HepG2 (cell line): ENCODE data around the gene ADAMTS4. TPM values are rescaled to one million over a fixed set of nuclear protein-coding genes. Genes with fewer than 3 reads are reported as not detected.

Source experiments
- ATAC-seq: fragments of 200-7000 bp; cut with Tn5 transposase; 3 replicates; pipeline ENCODE4 v1.9.1; 2020; ENCODE audit warnings: mild to moderate bottlenecking, moderate library complexity
- BruUV-seq: library from RNA; stranded (reverse); fragments of 400-500 nt; replicated peaks from 2 replicates; lab custom pipeline; 2021; lab: Mats Ljungman, UMichigan
- CTCF ChIA-PET: fragments of 300-600 bp; formaldehyde crosslinking; extraction: SDS; loops from one replicate; lab custom pipeline; 2021; ENCODE audit warnings: low total read pairs, inconsistent platforms, low intra/inter-chr PET ratio; lab: Yijun Ruan, JAX
- POLR2A ChIA-PET: fragments of 350-600 bp; sonication (Branson Sonifier 250); formaldehyde crosslinking; loops from one replicate; lab custom pipeline; 2020; ENCODE audit warnings: antibody characterized with exemption, inconsistent platforms; lab: Yijun Ruan, JAX
- DNase-seq: peaks from one replicate; pipeline ENCODE4 v3.0.0-alpha.2; 2015; ENCODE audit warnings: low spot score
- FAIRE-seq: peaks from 3 replicates; lab custom pipeline; 2011; peaks lifted over from hg19 to GRCh38; lab: Jason Lieb, UNC
- H2AFZ ChIP-seq: one replicate; pipeline ENCODE4 v1.6.1; 2011; ENCODE audit warnings: low read length, inconsistent platforms
- H3K27ac ChIP-seq: fragments of 300-600 bp; 3 replicates; pipeline ENCODE4 v1.8.0; 2011; ENCODE audit warnings: mixed run types, mild to moderate bottlenecking, mixed read lengths, low read length, inconsistent platforms; ENCODE audit not compliant: insufficient read depth; ENCODE audit errors: extremely low read length
- H3K27me3 ChIP-seq, 2 experiments: fragments of 200-600 bp in 1 of 2; 2 replicates in 1 of 2; 3 replicates in 1 of 2; pipeline versions ENCODE4 v1.6.0 to v1.8.0; 2011; ENCODE audit warnings: low read length in 2 of 2, mild to moderate bottlenecking in 2 of 2, moderate library complexity in 2 of 2, inconsistent platforms in 1 of 2; ENCODE audit not compliant: insufficient read depth in 2 of 2, control insufficient read depth in 1 of 2
- H3K36me3 ChIP-seq, 2 experiments: fragments of 200-600 bp in 1 of 2; replicated peaks in 1 of 2; 2 replicates in 1 of 2; 3 replicates in 1 of 2; pipeline versions ENCODE4 v1.5.1 to v1.8.0; 2011; ENCODE audit warnings: low read length in 2 of 2, inconsistent platforms in 1 of 2; ENCODE audit not compliant: insufficient read depth in 2 of 2, control insufficient read depth in 1 of 2
- H3K4me1 ChIP-seq: 2 replicates; pipeline ENCODE4 v1.5.1; 2012; ENCODE audit warnings: low read length, inconsistent platforms; ENCODE audit not compliant: insufficient read depth
- H3K4me2 ChIP-seq: 2 replicates; pipeline ENCODE4 v1.6.0; 2011; ENCODE audit warnings: low read depth, low read length, inconsistent platforms
- H3K4me3 ChIP-seq, 3 experiments: fragments of 200-600 bp in 1 of 3; sonication (generic), shearing (Covaris generic) in 1 of 3; replicated peaks in 1 of 3; 2 replicates each; pipeline ENCODE4 v1.5.1; 2011 to 2016; ENCODE audit warnings: low read length in 3 of 3, inconsistent platforms in 2 of 3, low read depth in 2 of 3, mild to moderate bottlenecking in 2 of 3, control low read depth in 1 of 3, mixed read lengths in 1 of 3; ENCODE audit not compliant: insufficient read depth in 1 of 3
- H3K79me2 ChIP-seq: one replicate; pipeline ENCODE4 v1.6.1; 2011; ENCODE audit warnings: low read length, inconsistent platforms; ENCODE audit not compliant: insufficient read depth
- H3K9ac ChIP-seq: 2 replicates; pipeline ENCODE4 v1.6.0; 2011; ENCODE audit warnings: mild to moderate bottlenecking, low read depth, low read length, inconsistent platforms; ENCODE audit not compliant: insufficient read depth
- H3K9me3 ChIP-seq: 2 replicates; pipeline ENCODE4 v1.5.1; 2012; ENCODE audit warnings: mild to moderate bottlenecking, low read length
- H4K20me1 ChIP-seq: 2 replicates; pipeline ENCODE4 v1.6.0; 2011; ENCODE audit warnings: inconsistent platforms, mild to moderate bottlenecking, low read length, moderate library complexity; ENCODE audit not compliant: insufficient read depth
- CBX2 ChIP-seq, 2 experiments: fragments of 200-600 bp in 1 of 2; sonication (generic); formaldehyde crosslinking in 1 of 2; IDR thresholded peaks; 2 replicates each; pipeline versions ENCODE4 v1.7.0 to v1.8.1; 2018 to 2022; ENCODE audit warnings: low read depth in 2 of 2, low read length in 1 of 2, mild to moderate bottlenecking in 1 of 2, missing genetic modification reagents in 1 of 2
- MIER2 ChIP-seq: IDR thresholded peaks from 2 replicates; pipeline ENCODE4 v1.6.1; 2016; ENCODE audit warnings: missing biosample characterization, missing genetic modification reagents
- MZF1 ChIP-seq: sonication (generic); formaldehyde crosslinking; IDR thresholded peaks from 2 replicates; pipeline ENCODE4 v1.8.1; 2023; ENCODE audit warnings: mild to moderate bottlenecking, missing genetic modification reagents, borderline replicate concordance
- NPAS2 ChIP-seq: sonication (generic); formaldehyde crosslinking; IDR thresholded peaks from 2 replicates; pipeline ENCODE4 v1.8.0; 2022; ENCODE audit warnings: mild to moderate bottlenecking, missing genetic modification reagents, borderline replicate concordance
- NRL ChIP-seq: sonication (generic); formaldehyde crosslinking; IDR thresholded peaks from 2 replicates; pipeline ENCODE4 v1.5.0; 2020; ENCODE audit warnings: missing genetic modification reagents, mild to moderate bottlenecking, moderate library complexity, borderline replicate concordance
- SRSF1 ChIP-seq: fragments of 200-400 bp; formaldehyde crosslinking; optimal IDR thresholded peaks from 2 replicates; pipeline ENCODE3; 2017; ENCODE audit warnings: mild to moderate bottlenecking, low read depth, low read length, moderate library complexity
- TCF7L2 ChIP-seq: IDR thresholded peaks from 2 replicates; pipeline ENCODE4 v1.6.1; 2011; ENCODE audit warnings: mild to moderate bottlenecking, low read depth, low read length, moderate library complexity
- ZMAT3 ChIP-seq: sonication (generic); formaldehyde crosslinking; conservative IDR thresholded peaks from 2 replicates; pipeline ENCODE4 v1.7.0; 2021; ENCODE audit warnings: missing genetic modification reagents
- ZNF235 ChIP-seq: sonication (generic); formaldehyde crosslinking; IDR thresholded peaks from 2 replicates; pipeline ENCODE4 v1.8.1; 2023; ENCODE audit warnings: mild to moderate bottlenecking, missing genetic modification reagents, borderline replicate concordance
- ZNF333 ChIP-seq: sonication (generic); formaldehyde crosslinking; IDR thresholded peaks from 2 replicates; pipeline ENCODE4 v1.4.0; 2020; ENCODE audit warnings: mild to moderate bottlenecking, missing genetic modification reagents, borderline replicate concordance
- WGBS: methylation state at CpG from one replicate; pipeline ENCODE4 v1.1.6; 2017; ENCODE audit warnings: low lambda C conversion rate; 5-methylcytosine and 5-hydroxymethylcytosine counted together
- in situ Hi-C: cut with HindIII; loops from 2 replicates; pipeline ENCODE4 v1.10.0; 2017; ENCODE audit warnings: low pct_unique_long_range_greater_than_20kb; ENCODE audit not compliant: extremely low pct_ligation_motif_present
- intact Hi-C: fragments of 100-400 bp; cut with micrococcal nuclease; formaldehyde crosslinking; loops from one replicate; pipeline ENCODE4 v1.10.0; 2022; ENCODE audit not compliant: unreplicated experiment
- polyA plus RNA-seq, 8 experiments: library from polyadenylated mRNA; depleted of rRNA in 3 of 8; stranded (reverse) in 7 of 8; unstranded in 1 of 8; fragments of >200 nt; fragmentation: Illumina TruSeq in 4 of 8; extraction: Trizol in 4 of 8; gene quantifications; 2 replicates each; pipeline versions ENCODE4 v1.2.1 to v1.2.3, GENCODE V29; 2011 to 2016; ENCODE audit warnings: low read depth in 4 of 8, missing spikeins in 1 of 8, mixed read lengths in 1 of 8; ENCODE audit not compliant: insufficient read depth in 1 of 8
- total RNA-seq, 5 experiments: library from RNA; depleted of rRNA; stranded (reverse); fragments of >200 nt; fragmentation: Illumina TruSeq; extraction: Trizol; gene quantifications; 2 replicates each; pipeline ENCODE4 v1.2.3, GENCODE V29; 2016; ENCODE audit warnings: low read depth in 1 of 5
- TF ChIP-seq, protein P1 (sequence below): sonication (generic); formaldehyde crosslinking; IDR thresholded peaks from 2 replicates; pipeline ENCODE4 v1.5.0; 2020; ENCODE audit warnings: mild to moderate bottlenecking, missing genetic modification reagents
- TF ChIP-seq, protein P2 (sequence below): sonication (generic); formaldehyde crosslinking; IDR thresholded peaks from 2 replicates; pipeline ENCODE4 v1.5.0; 2020; ENCODE audit warnings: mild to moderate bottlenecking, missing genetic modification reagents
- TF ChIP-seq, protein P3 (sequence below): sonication (generic); formaldehyde crosslinking; IDR thresholded peaks from 2 replicates; pipeline ENCODE4 v1.5.0; 2020; ENCODE audit warnings: missing genetic modification reagents, mild to moderate bottlenecking, borderline replicate concordance
- TF ChIP-seq, protein P4 (sequence below): sonication (generic); formaldehyde crosslinking; IDR thresholded peaks from 2 replicates; pipeline ENCODE4 v1.8.0; 2023; ENCODE audit warnings: mild to moderate bottlenecking, missing genetic modification reagents
- TF ChIP-seq, protein P5 (sequence below): sonication (generic); formaldehyde crosslinking; IDR thresholded peaks from 2 replicates; pipeline ENCODE4 v1.5.1; 2020; ENCODE audit warnings: mild to moderate bottlenecking, missing genetic modification reagents, borderline replicate concordance

Gene ADAMTS4
- total and polyA plus RNA-seq, 2 of the 13 experiments (the other 11 are each of a cell fraction or from before 2014, with no cell fraction given), result 0.51 to 1.7 TPM

DNA sequence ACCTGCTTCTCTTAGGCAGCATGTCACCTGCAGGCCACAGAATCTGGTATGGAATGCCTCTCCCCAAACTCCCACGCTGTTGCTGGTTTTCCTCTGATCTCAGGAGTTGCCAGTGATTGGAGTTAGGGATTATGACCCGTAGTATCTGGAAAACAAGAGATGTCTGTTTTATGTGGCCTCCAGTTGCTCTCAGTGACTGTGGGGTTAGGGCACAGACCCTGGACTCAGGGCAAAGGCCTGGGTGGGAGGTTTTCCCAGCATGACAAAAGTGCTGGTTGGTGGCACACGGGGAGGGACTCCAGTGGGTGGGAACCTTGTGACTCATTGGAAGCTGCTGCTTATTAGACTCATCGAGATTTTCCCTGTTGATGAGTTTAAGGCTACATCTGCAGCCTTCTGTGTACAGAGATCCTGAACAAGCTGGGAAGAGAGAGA, 39.2 kb upstream of the ADAMTS4 start, which contains the start of gene NR1I3:
Gene NR1I3 (minus strand): TSS at position 165 of the 435 bp plus-strand sequence. CDS start 1,638 bp downstream, outside the sequence.
- H3K36me3 ChIP-seq, result no peaks in the 10 kb centered on the region
- DNase-seq (peak; percentile 86), ATAC-seq (peak; percentile 92), FAIRE-seq (peak; percentile 94)
- BruUV-seq, result no TSS peak
- ChIA-PET CTCF (no interaction called here), POLR2A (interaction anchor here (0.7 to 4.2 kb wide), 6 partner anchors 14 to 76 kb away, joined by 3 to 52 read pairs (median 4); partner anchors contain the start of genes APOA2, NDUFS2, SDHC and TOMM40L)
- H3K79me2 ChIP-seq, result no peaks in the 10 kb centered on the region
- in situ Hi-C loops (no loop called here), intact Hi-C loops (loop anchor here (1.0 kb wide), 1 partner anchor 11 kb away; no protein-coding TSS in a partner anchor)
- H3K4me1 ChIP-seq, result peaks cover 42% of the 10 kb centered on the region
- peak within 1 kb of the TSS in 1 of 3 experiments; percentile 37; a peak in 3 of 6 replicates for H3K4me3 ChIP-seq
- peak within 1 kb of the TSS; percentile 25; the same call in 1 of the 2 replicates for H3K9ac ChIP-seq
- peaks cover 0 to 3% of the 10 kb centered on the region in 2 experiments; a peak in 1 of 5 replicates for H3K27me3 ChIP-seq
- no peaks in the 10 kb centered on the region for H3K9me3 ChIP-seq
- peak within 1 kb of the TSS; percentile 74 for H3K27ac ChIP-seq
- no peaks in the 10 kb centered on the region for H4K20me1 ChIP-seq
- peak within 1 kb of the TSS; percentile 77 for H3K4me2 ChIP-seq
- no peak within 1 kb of the TSS for H2AFZ ChIP-seq
- WGBS, result 0% methylated on average over 4 of the region's 4 CpGs
- no peak for TF ChIP-seq CBX2 (IDR thresholded peaks at IDR 0.05; ENCODE audit: low read depth, low read length)
- no peak for TF ChIP-seq CBX2 (CRISPR knock-in tag; IDR thresholded peaks at IDR 0.05; ENCODE audit: low read depth)
- TF ChIP-seq, protein P1, sequence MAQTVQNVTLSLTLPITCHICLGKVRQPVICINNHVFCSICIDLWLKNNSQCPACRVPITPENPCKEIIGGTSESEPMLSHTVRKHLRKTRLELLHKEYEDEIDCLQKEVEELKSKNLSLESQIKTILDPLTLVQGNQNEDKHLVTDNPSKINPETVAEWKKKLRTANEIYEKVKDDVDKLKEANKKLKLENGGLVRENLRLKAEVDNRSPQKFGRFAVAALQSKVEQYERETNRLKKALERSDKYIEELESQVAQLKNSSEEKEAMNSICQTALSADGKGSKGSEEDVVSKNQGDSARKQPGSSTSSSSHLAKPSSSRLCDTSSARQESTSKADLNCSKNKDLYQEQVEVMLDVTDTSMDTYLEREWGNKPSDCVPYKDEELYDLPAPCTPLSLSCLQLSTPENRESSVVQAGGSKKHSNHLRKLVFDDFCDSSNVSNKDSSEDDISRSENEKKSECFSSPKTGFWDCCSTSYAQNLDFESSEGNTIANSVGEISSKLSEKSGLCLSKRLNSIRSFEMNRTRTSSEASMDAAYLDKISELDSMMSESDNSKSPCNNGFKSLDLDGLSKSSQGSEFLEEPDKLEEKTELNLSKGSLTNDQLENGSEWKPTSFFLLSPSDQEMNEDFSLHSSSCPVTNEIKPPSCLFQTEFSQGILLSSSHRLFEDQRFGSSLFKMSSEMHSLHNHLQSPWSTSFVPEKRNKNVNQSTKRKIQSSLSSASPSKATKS (CRISPR knock-in tag), result no peak
- no peak for TF ChIP-seq ZNF333 (CRISPR knock-in tag)
- TF ChIP-seq, protein P2, sequence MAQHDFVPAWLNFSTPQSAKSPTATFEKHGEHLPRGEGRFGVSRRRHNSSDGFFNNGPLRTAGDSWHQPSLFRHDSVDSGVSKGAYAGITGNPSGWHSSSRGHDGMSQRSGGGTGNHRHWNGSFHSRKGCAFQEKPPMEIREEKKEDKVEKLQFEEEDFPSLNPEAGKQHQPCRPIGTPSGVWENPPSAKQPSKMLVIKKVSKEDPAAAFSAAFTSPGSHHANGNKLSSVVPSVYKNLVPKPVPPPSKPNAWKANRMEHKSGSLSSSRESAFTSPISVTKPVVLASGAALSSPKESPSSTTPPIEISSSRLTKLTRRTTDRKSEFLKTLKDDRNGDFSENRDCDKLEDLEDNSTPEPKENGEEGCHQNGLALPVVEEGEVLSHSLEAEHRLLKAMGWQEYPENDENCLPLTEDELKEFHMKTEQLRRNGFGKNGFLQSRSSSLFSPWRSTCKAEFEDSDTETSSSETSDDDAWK, result no peak
- TF ChIP-seq, protein P3, sequence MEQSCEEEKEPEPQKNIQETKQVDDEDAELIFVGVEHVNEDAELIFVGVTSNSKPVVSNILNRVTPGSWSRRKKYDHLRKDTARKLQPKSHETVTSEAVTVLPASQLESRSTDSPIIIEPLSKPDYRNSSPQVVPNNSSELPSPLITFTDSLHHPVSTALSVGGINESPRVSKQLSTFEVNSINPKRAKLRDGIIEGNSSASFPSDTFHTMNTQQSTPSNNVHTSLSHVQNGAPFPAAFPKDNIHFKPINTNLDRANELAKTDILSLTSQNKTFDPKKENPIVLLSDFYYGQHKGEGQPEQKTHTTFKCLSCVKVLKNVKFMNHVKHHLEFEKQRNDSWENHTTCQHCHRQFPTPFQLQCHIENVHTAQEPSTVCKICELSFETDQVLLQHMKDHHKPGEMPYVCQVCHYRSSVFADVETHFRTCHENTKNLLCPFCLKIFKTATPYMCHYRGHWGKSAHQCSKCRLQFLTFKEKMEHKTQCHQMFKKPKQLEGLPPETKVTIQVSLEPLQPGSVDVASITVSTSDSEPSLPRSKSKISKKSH (CRISPR knock-in tag), result no peak
- no peak for TF ChIP-seq MIER2 (CRISPR knock-in tag)
- TF ChIP-seq, protein P4, sequence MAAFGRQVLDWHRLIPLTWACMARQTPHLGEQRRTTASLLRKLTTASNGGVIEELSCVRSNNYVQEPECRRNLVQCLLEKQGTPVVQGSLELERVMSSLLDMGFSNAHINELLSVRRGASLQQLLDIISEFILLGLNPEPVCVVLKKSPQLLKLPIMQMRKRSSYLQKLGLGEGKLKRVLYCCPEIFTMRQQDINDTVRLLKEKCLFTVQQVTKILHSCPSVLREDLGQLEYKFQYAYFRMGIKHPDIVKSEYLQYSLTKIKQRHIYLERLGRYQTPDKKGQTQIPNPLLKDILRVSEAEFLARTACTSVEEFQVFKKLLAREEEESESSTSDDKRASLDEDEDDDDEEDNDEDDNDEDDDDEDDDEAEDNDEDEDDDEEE (CRISPR knock-in tag), result no peak
- no peak for TF ChIP-seq NRL (CRISPR knock-in tag)
- TF ChIP-seq TCF7L2, result no peak
- no peak for TF ChIP-seq ZNF235 (CRISPR knock-in tag)
- TF ChIP-seq NPAS2, result no peak
- no peak for TF ChIP-seq SRSF1
- TF ChIP-seq, protein P5, sequence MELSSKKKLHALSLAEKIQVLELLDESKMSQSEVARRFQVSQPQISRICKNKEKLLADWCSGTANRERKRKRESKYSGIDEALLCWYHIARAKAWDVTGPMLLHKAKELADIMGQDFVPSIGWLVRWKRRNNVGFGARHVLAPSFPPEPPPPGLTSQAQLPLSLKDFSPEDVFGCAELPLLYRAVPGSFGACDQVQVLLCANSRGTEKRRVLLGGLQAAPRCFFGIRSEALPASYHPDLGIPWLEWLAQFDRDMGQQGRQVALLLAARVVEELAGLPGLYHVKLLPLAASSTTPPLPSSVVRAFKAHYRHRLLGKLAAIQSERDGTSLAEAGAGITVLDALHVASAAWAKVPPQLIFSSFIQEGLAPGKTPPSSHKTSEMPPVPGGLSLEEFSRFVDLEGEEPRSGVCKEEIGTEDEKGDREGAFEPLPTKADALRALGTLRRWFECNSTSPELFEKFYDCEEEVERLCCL (CRISPR knock-in tag), result no peak
- TF ChIP-seq MZF1 (CRISPR knock-in tag), result no peak
- 0 out of 2 replicates have a peak, but pooled peaks have one; percentile 41 for TF ChIP-seq ZMAT3 (CRISPR knock-in tag)
